Astrocyte (in vitro differentiated cells and primary cell): ENCODE results near the gene ABCC12. TPM values are rescaled to one million over a fixed set of nuclear protein-coding genes. Genes with fewer than 3 reads are reported as not detected.

Experiments
- DNase-seq: peaks from one replicate; pipeline ENCODE4 v3.0.0-alpha.2; 2010; ENCODE audit warnings: low read depth
- FAIRE-seq: peaks from 2 replicates; lab custom pipeline; 2011; peaks lifted over from hg19 to GRCh38; lab: Jason Lieb, UNC
- H2AFZ ChIP-seq: 2 replicates; pipeline ENCODE4 v1.6.0; 2012; ENCODE audit warnings: low read depth, low read length, inconsistent platforms
- H3K27ac ChIP-seq: 2 replicates; pipeline ENCODE4 v1.5.1; 2011; ENCODE audit warnings: low read depth, low read length, inconsistent platforms
- H3K27me3 ChIP-seq: 2 replicates; pipeline ENCODE4 v1.6.0; 2011; ENCODE audit warnings: low read length, inconsistent platforms; ENCODE audit not compliant: insufficient read depth
- H3K36me3 ChIP-seq: 2 replicates; pipeline ENCODE4 v1.5.1; 2011; ENCODE audit warnings: low read length, inconsistent platforms; ENCODE audit not compliant: insufficient read depth
- H3K4me1 ChIP-seq: 2 replicates; pipeline ENCODE4 v1.5.1; 2011; ENCODE audit warnings: low read length, inconsistent platforms; ENCODE audit not compliant: insufficient read depth
- H3K4me2 ChIP-seq: 2 replicates; pipeline ENCODE4 v1.6.0; 2012; ENCODE audit warnings: low read length, inconsistent platforms
- H3K4me3 ChIP-seq: 2 replicates; pipeline ENCODE4 v1.5.1; 2011; ENCODE audit warnings: low read depth, mild to moderate bottlenecking, low read length, inconsistent platforms; ENCODE audit not compliant: insufficient read depth
- H3K79me2 ChIP-seq: 2 replicates; pipeline ENCODE4 v1.6.0; 2012; ENCODE audit warnings: mild to moderate bottlenecking, low read length, inconsistent platforms; ENCODE audit not compliant: insufficient read depth
- H3K9ac ChIP-seq: 2 replicates; pipeline ENCODE4 v1.6.0; 2012; ENCODE audit warnings: mild to moderate bottlenecking, low read length, inconsistent platforms
- H3K9me3 ChIP-seq: 2 replicates; pipeline ENCODE4 v1.5.1; 2012; ENCODE audit warnings: low read depth, mild to moderate bottlenecking, low read length, inconsistent platforms; ENCODE audit not compliant: insufficient read depth
- H4K20me1 ChIP-seq: 2 replicates; pipeline ENCODE4 v1.6.0; 2012; ENCODE audit warnings: low read length, inconsistent platforms; ENCODE audit not compliant: insufficient read depth
- H3K27ac Mint-ChIP-seq: one replicate; pipeline ENCODE4 v1.8.0; 2021; ENCODE audit warnings: mild to moderate bottlenecking, mixed read lengths; ENCODE audit not compliant: unreplicated experiment
- H3K27me3 Mint-ChIP-seq: one replicate; pipeline ENCODE4 v1.8.0; 2021; ENCODE audit warnings: low read depth, mixed read lengths; ENCODE audit not compliant: unreplicated experiment
- H3K36me3 Mint-ChIP-seq: one replicate; pipeline ENCODE4 v1.8.0; 2021; ENCODE audit warnings: low read depth, mixed read lengths; ENCODE audit not compliant: unreplicated experiment
- H3K4me1 Mint-ChIP-seq: one replicate; pipeline ENCODE4 v1.8.0; 2021; ENCODE audit warnings: low read depth, mixed read lengths; ENCODE audit not compliant: unreplicated experiment
- H3K4me3 Mint-ChIP-seq: one replicate; pipeline ENCODE4 v1.8.0; 2021; ENCODE audit warnings: mild to moderate bottlenecking, moderate library complexity, mixed read lengths; ENCODE audit not compliant: unreplicated experiment
- H3K9me3 Mint-ChIP-seq: one replicate; pipeline ENCODE4 v1.8.0; 2021; ENCODE audit warnings: mild to moderate bottlenecking, mixed read lengths; ENCODE audit not compliant: unreplicated experiment
- CTCF ChIP-seq: IDR thresholded peaks from 2 replicates; pipeline ENCODE4 v1.5.1; 2011; ENCODE audit warnings: low read depth, mild to moderate bottlenecking, inconsistent platforms, low read length, moderate library complexity; ENCODE audit not compliant: insufficient read depth
- EZH2 ChIP-seq: IDR thresholded peaks from 2 replicates; pipeline ENCODE4 v1.6.1; 2012; ENCODE audit warnings: mild to moderate bottlenecking, low read length, inconsistent platforms; ENCODE audit not compliant: insufficient read depth
- total RNA-seq: library from RNA; stranded (reverse); gene quantifications from 2 replicates; pipeline ENCODE4 v1.2.1, GENCODE V29; 2021

Gene ABCC12
- total RNA-seq, 1 donor from 2014 or later = not detected

GRCh38 chr16:48110982-48111381, 44.8 kb downstream of the ABCC12 start:
- no peak overlapping the region for H3K4me3 ChIP-seq

GRCh38 chr16:48110000-48110399, 45.8 kb downstream of the ABCC12 start:
- Mint-ChIP-seq H3K27me3 (peaks cover 39% of the 10 kb centered on the region), H3K4me3 (no peak overlapping the region), H3K36me3 (peaks cover 1% of the 10 kb centered on the region), H3K4me1 (no peaks in the 10 kb centered on the region), H3K27ac (no peak overlapping the region), H3K9me3 (peaks cover 3% of the 10 kb centered on the region)
- H3K4me2 ChIP-seq = no peak overlapping the region
- no peak overlapping the region for H2AFZ ChIP-seq
- H3K4me1 ChIP-seq = no peaks in the 10 kb centered on the region
- TF ChIP-seq CTCF = no peak
- TF ChIP-seq EZH2 = no peak
- H3K9ac ChIP-seq = no peak overlapping the region
- H3K79me2 ChIP-seq = no peaks in the 10 kb centered on the region
- no peaks in the 10 kb centered on the region for H4K20me1 ChIP-seq
- FAIRE-seq (no peak), DNase-seq (no peak)
- no peak overlapping the region for H3K27ac ChIP-seq
- no peaks in the 10 kb centered on the region for H3K36me3 ChIP-seq
- no peaks in the 10 kb centered on the region for H3K9me3 ChIP-seq
- H3K4me3 ChIP-seq = no peak overlapping the region
- H3K27me3 ChIP-seq = peaks cover 11% of the 10 kb centered on the region

More at GRCh38 chr16:48110982-48111381, 44.8 kb downstream of the ABCC12 start:
- Mint-ChIP-seq H3K27me3 (peaks cover 39% of the 10 kb centered on the region), H3K4me3 (no peak overlapping the region), H3K36me3 (peaks cover 1% of the 10 kb centered on the region), H3K4me1 (no peaks in the 10 kb centered on the region), H3K9me3 (no peaks in the 10 kb centered on the region), H3K27ac (no peak overlapping the region)
- no peaks in the 10 kb centered on the region for H4K20me1 ChIP-seq
- H3K79me2 ChIP-seq = no peaks in the 10 kb centered on the region
- H3K4me1 ChIP-seq = no peaks in the 10 kb centered on the region
- DNase-seq (no peak), FAIRE-seq (no peak)
- H3K4me2 ChIP-seq = no peak overlapping the region
- no peak overlapping the region for H2AFZ ChIP-seq
- no peak for TF ChIP-seq CTCF
- no peak for TF ChIP-seq EZH2
- no peaks in the 10 kb centered on the region for H3K36me3 ChIP-seq
- H3K9me3 ChIP-seq = no peaks in the 10 kb centered on the region
- no peak overlapping the region for H3K27ac ChIP-seq
- H3K27me3 ChIP-seq = peaks cover 11% of the 10 kb centered on the region
- no peak overlapping the region for H3K9ac ChIP-seq

GRCh38 chr16:48109475-48109874, 46.3 kb downstream of the ABCC12 start:
- DNase-seq = no peak
- peaks cover 3% of the 10 kb centered on the region for H3K9me3 Mint-ChIP-seq
- Histone ChIP-seq H3K4me2 (no peak overlapping the region), H3K9ac (no peak overlapping the region), H3K9me3 (no peaks in the 10 kb centered on the region), H4K20me1 (no peaks in the 10 kb centered on the region), H3K36me3 (no peaks in the 10 kb centered on the region), H3K79me2 (no peaks in the 10 kb centered on the region), H3K4me3 (no peak overlapping the region), H3K27me3 (peaks cover 11% of the 10 kb centered on the region), H3K27ac (no peak overlapping the region), H3K4me1 (no peaks in the 10 kb centered on the region), H2AFZ (peak overlapping the region; percentile 15)
- TF ChIP-seq CTCF (no peak), EZH2 (no peak)
- no peak overlapping the region for H3K4me3 Mint-ChIP-seq
- H3K27ac Mint-ChIP-seq = no peak overlapping the region
- FAIRE-seq = no peak
- H3K36me3 Mint-ChIP-seq = peaks cover 1% of the 10 kb centered on the region
- no peaks in the 10 kb centered on the region for H3K4me1 Mint-ChIP-seq
- H3K27me3 Mint-ChIP-seq = peaks cover 41% of the 10 kb centered on the region
